ENCODE measurements around the gene SKP1. TPM values are rescaled to one million over a fixed set of nuclear protein-coding genes. Genes with fewer than 3 reads are reported as not detected.

SKP1 gene
- total RNA-seq, 1 experiment from 2014 or later = 245 TPM

- POLR2A ChIA-PET = no interaction called here
- no peak overlapping the region for H3K27ac ChIP-seq (ENCODE audit: low read depth, low read length)
- no peak overlapping the region for H2AFZ ChIP-seq (ENCODE audit: low read depth, low read length, poor library complexity, severe bottlenecking)
- intact Hi-C loops (cut with micrococcal nuclease) = loop anchor here (5.0 kb wide), 1 partner anchor 90 kb away; no protein-coding TSS in a partner anchor
- DNase-seq (ENCODE audit: low read depth, low spot score) (no peak), ATAC-seq (no peak)
- H3K9ac ChIP-seq (ENCODE audit: low read length) = no peak overlapping the region
- H3K27me3 ChIP-seq (ENCODE audit: insufficient read depth, low read length) = no peaks in the 10 kb centered on the region
- H3K36me3 ChIP-seq (ENCODE audit: control insufficient read depth in 1 of 2, insufficient read depth in 2 of 2, low read length in 2 of 2) = no peaks in the 10 kb centered on the region; a peak in 1 of 4 replicates
- peaks cover 22 to 37% of the 10 kb centered on the region in 2 experiments for H3K4me1 ChIP-seq (ENCODE audit: control insufficient read depth in 1 of 2, insufficient read depth in 2 of 2, low read length in 2 of 2)
- CTCF ChIA-PET = interaction anchor here (1.3 kb wide), 1 partner anchor 13 kb away, joined by 3 read pairs; no protein-coding TSS in a partner anchor
- BruUV-seq (replicated peaks) = no TSS peak
- H3K4me2 ChIP-seq (ENCODE audit: low read length) = no peak overlapping the region
- no peak overlapping the region for H3K4me3 ChIP-seq (replicated peaks in 1 of 2; ENCODE audit: low read depth in 1 of 2, low read length in 2 of 2)
- H4K20me1 ChIP-seq (ENCODE audit: insufficient read depth) = no peaks in the 10 kb centered on the region
- H3K9me2 ChIP-seq (ENCODE audit: insufficient read depth) = no peaks in the 10 kb centered on the region
- TF ChIP-seq RAD21 (IDR thresholded peaks at IDR 0.05; ENCODE audit: low read depth) (no peak), YY1 (IDR thresholded peaks at IDR 0.05; ENCODE audit: extremely low read depth, insufficient replicate concordance, low read depth, low read length) (no peak), SP1 (IDR thresholded peaks at IDR 0.05; ENCODE audit: low read depth) (no peak), ZFX (IDR thresholded peaks at IDR 0.05) (no peak), POLR2A (IDR thresholded peaks at IDR 0.05; ENCODE audit: borderline replicate concordance, extremely low read depth, insufficient read depth, insufficient read length) (no peak), ZBTB33 (IDR thresholded peaks at IDR 0.05; ENCODE audit: extremely low read depth, insufficient replicate concordance, low read length) (no peak), MAX (IDR thresholded peaks at IDR 0.05) (no peak), CTCF (IDR thresholded peaks at IDR 0.05 in 2 of 3, conservative IDR thresholded peaks at IDR 0.05 in 1 of 3; ENCODE audit: borderline replicate concordance in 1 of 3, insufficient read depth in 1 of 3, low read depth in 2 of 3, low read length in 2 of 3) (no peak), CEBPB (IDR thresholded peaks at IDR 0.05; ENCODE audit: low read depth) (no peak), CBX3 (IDR thresholded peaks at IDR 0.05; ENCODE audit: low read depth) (no peak), TCF7L2 (IDR thresholded peaks at IDR 0.05; ENCODE audit: borderline replicate concordance, extremely low read depth, insufficient read depth, insufficient read length) (no peak), REST (IDR thresholded peaks at IDR 0.05; ENCODE audit: low read depth) (no peak)
- RAD21 ChIA-PET (ENCODE audit: low non-redundant PET in 1 of 2, low total read pairs in 2 of 2, uncharacterized antibody in 2 of 2, unreplicated experiment in 2 of 2) = no interaction called here
- 0 out of 2 replicates have a peak, but pooled peaks cover 5% of the 10 kb centered on the region for H3K79me2 ChIP-seq (ENCODE audit: insufficient read depth, low read length)
- H3K9me3 ChIP-seq (ENCODE audit: control insufficient read depth in 1 of 2, insufficient read depth in 1 of 2, low read depth in 1 of 2, low read length in 2 of 2) = no peaks in the 10 kb centered on the region
Measured at GRCh38 chr5:134127376-134127861, 49.3 kb downstream of the SKP1 start.
